GM18505 (cell line): ENCODE measurements around the gene SYNJ1.
"Not testable (repeated sequence)": the region's sequence is repeated elsewhere in the genome, so short reads cannot be mapped to it uniquely, and the experiment has no call there.

Experiments used
- ATAC-seq: cut with Tn5 transposase; IDR thresholded peaks from one replicate; pipeline ENCODE4 v1.9.1; 2021; ENCODE audit not compliant: unreplicated experiment
- POLR2A ChIP-seq: IDR thresholded peaks from 4 replicates; pipeline ENCODE4 v1.6.1; 2011; ENCODE audit warnings: borderline replicate concordance; ENCODE audit not compliant: insufficient read depth, insufficient read length; ENCODE audit errors: extremely low read depth

The SYNJ1 gene

DNA sequence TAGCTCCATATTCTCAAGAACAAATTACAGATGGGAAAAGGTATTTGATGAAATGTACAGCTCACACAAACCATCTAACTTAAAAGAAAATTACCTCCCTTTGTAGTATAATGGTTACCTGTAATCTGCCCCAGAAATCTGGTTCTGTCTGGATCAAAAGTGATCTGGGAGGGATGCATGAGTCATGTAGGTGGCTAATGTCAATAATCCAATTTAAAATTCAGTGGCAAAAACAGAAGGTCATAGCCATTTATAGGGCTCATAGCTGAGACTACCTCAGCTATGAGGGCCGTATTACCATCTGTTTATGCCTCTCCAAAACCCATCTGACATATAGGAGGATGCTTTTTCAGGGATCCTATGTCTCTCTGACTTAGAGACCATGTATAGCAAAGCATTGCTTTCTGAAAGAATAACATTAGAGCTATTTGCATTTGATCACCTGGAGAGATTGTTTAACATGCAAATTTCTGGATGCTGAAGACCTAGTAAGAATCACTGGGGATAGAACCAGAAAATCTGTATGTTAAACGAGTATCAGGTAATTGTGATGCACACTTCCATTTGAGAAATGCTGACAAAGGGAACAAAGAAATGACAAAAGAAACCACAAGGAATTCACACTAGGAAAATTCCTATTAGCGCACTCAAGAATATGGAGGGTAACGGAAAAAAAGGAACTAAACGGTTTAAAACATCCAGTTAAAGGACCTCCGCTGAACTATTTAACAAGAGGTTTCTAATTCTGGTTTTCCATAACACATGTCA lies 26.2 kb upstream of the SYNJ1 start:
- ATAC-seq = no peak

GRCh38 chr21:32750405-32750804 lies 22.6 kb upstream of the SYNJ1 start:
- ATAC-seq = no peak
- no peak for TF ChIP-seq POLR2A

More for the DNA sequence above, 26.2 kb upstream of the SYNJ1 start:
- no peak for TF ChIP-seq POLR2A

GRCh38 chr21:32749662-32750061 lies 21.8 kb upstream of the SYNJ1 start:
- ATAC-seq = no peak
- no peak for TF ChIP-seq POLR2A

DNA sequence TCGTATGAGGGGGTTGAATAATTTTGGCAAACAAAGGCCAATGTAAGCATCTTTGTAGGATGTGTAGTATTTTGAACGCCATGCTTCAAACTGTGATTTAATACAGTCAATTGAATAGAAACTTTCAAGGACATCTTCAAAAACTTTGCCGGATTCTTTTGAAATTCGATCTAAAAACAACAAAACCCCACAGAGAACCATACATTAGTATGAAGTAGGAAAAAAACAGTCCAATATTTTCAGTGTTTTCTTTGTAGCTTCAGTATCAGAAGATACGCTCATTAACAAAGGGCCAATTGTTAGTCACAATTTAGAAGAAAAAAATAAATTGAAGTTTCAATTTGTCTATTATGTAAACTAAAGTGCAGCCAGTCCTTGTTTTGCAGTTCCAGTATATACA lies 20.7 kb upstream of the SYNJ1 start:
- no peak for ATAC-seq
- TF ChIP-seq POLR2A = no peak

GRCh38 chr21:32747396-32747795 lies 19.6 kb upstream of the SYNJ1 start:
- ATAC-seq = no peak
- TF ChIP-seq POLR2A = no peak

- ATAC-seq = not testable (repeated sequence)
These were observed 18.9 kb upstream of the SYNJ1 start for GRCh38 chr21:32746711-32747110.

DNA sequence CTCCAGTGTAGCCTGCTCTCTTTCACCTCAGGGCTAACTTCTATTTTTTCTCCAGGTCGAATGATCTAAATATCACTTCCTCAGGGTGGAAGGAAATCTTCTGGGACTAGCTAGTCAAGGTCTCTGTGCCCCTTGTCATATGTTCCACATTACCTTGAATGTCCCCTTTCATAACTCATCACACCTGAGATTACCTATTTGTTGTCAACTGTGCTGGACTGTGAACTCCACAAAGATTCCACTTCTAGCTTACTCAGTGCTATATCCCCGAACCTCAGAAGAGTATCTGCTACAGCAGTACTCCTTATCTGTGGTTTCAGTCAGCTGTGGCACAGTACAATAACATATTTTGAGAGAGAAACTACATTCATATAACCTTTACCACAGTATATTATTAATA lies 14.6 kb upstream of the SYNJ1 start:
- no peak for TF ChIP-seq POLR2A
- ATAC-seq = no peak

GRCh38 chr21:32741336-32741735 lies 13.5 kb upstream of the SYNJ1 start:
- ATAC-seq = no peak
- no peak for TF ChIP-seq POLR2A

- no peak for ATAC-seq
- no peak for TF ChIP-seq POLR2A
These were observed 12.1 kb upstream of the SYNJ1 start for GRCh38 chr21:32739946-32740345.

DNA sequence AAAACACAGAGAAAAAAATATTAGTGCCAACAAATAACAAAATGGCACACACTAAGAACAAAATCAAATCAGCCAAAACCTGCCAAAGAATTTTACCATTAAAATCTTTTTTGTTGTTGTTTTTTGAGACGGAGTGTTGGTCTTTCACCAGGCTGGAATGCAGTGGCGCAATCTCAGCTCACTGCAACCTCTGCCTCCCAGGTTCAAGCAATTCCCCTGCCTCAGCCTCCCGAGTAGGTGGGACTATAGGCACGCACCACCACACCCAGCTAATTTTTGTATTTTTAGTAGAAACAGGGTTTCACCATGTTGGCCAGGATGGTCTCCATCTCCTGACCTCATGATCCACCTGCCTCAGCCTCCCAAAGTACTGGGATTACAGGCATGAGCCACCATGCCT lies 8.3 kb upstream of the SYNJ1 start:
- ATAC-seq = not testable (repeated sequence)

DNA sequence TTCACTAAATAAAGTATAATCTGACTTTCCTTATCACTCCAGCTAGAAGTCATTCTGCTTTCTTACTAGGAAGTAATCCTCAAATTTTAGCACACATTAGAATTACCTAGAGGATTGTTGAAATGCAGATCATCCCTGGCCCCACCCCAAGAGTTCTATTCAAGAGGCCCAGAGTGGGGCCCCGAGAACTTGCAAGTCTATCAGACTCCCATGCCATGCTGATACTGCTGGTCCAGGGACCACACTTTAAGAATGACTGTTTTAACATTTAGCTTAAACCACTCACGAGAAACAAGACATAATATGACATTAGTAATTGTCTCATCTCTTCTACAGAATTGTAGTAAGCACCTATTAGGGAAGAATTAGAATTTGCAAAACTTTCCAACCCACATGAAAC lies 7.7 kb upstream of the SYNJ1 start:
- no peak for ATAC-seq

DNA sequence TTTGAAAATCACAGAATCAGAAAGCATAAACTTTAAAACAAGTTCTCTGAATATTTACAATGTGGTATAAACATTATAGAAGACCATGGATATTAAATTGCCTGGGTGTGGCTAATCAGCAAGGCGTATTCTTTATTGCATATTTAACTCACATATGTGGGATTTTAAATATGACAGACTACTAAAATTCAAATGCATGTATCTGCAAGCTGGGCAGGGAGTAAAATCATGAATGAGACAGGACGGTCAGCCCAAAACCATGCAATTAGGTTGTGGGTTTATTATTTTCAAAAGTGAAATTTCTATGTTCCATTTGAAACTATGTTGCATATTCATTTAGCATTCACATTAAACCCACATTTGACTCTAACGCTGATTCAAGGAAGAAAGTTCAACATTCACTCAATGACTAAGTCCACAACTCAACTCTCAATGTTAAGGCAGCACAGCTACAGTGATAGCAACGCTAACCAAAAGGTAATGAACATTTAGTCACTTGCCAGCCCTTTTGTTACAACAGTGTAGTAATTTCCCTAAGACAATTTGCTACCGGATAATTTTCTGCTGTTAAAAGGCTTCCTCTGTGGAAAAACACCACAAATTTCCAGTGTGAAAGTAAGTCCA lies 6.3 kb upstream of the SYNJ1 start:
- TF ChIP-seq POLR2A = no peak
- no peak for ATAC-seq

More for the DNA sequence above, 7.7 kb upstream of the SYNJ1 start:
- no peak for TF ChIP-seq POLR2A

DNA sequence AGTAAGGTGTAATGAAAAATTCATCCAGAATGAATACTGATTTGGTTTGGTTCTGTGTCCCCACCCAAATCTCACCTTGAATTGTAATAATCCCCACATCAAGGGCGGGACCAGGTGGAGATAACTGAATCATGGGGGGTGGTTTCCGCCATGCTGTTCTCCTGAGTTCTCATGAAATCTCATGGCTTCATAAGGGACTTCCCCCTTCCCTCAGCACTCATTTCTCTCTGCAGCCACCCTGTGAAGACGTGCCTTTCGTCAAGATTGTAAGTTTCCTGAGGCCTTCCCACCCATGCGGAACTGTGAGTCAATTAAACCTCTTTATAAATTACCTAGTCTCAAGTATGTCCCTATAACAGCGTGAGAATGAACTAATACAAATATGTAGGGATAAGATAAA lies 5.5 kb upstream of the SYNJ1 start:
- no peak for TF ChIP-seq POLR2A
- ATAC-seq = no peak

DNA sequence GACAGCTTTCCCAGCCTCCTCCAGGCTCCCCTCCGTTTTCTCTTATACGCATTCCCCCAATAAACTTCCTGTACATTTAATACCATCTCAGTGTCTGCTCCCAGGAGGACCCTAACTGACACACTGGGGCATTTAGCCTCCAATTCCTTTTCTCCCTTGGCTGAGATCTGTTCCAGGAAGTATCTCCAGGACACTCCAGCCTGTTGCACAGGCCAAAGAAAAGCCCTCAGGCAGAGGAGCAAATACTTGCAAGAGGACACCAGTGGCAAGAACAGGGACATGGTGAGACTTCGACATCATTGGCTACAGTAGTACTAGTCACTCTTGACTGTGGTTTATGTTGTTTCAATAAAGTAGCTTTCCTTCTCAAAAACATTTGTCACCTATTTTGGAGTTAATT lies 4.7 kb upstream of the SYNJ1 start:
- ATAC-seq = no peak
- no peak for TF ChIP-seq POLR2A
